ENCODE data around the gene THSD4. TPM values are rescaled to one million over a fixed set of nuclear protein-coding genes. Genes with fewer than 3 reads are reported as not detected.

Gene THSD4
- total and polyA plus RNA-seq, 7 donors = 1.4 to 7.8 (median 2.2) TPM

DNA sequence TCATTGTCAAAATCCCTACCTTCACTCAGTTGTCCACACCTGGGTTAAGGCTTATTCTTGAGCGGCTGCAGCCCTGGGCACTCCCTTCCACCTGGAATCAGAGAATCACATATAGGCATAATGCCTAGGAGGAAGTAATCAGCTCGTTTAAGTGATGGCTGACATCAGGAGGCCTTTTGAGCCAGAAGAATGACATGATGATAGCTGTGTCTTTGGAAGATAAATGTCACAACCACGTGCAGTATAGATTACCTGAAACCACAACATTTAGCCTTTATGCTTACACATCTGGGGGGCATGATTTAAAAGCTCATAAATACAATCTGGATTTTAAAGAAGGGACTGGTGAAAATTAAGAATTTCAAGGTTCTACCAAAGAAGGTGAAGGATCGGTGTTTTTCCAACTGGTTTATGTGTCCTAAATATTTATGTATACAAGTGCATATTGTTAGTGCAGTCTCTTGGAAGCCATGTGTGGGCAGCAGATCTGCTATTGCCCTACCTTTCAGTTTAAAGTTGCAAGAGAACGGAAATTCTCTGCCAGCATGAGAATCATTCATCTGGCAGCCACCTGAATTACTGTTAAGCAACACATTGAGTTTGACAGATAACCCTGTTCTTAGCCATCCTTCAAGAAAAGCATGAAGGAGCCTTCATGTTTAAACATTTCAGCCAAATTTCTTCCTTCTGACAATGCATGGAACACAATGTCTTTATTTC, 531.7 kb downstream of the THSD4 start:
- no peak for DNase-seq
- Histone ChIP-seq H3K4me3 (no peak overlapping the region), H3K27ac (peak overlapping the region in 1 of 4 donors; percentile 68), H3K27me3 (no peaks in the 10 kb centered on the region), H3K4me1 (no peaks in the 10 kb centered on the region), H3K9me3 (no peaks in the 10 kb centered on the region), H3K36me3 (no peaks in the 10 kb centered on the region)
- TF ChIP-seq POLR2AphosphoS5 (IDR thresholded peaks at IDR 0.05) (no peak), EP300 (IDR thresholded peaks at IDR 0.05) (no peak), POLR2A (IDR thresholded peaks at IDR 0.05) (no peak)
- TF ChIP-seq, protein P1, sequence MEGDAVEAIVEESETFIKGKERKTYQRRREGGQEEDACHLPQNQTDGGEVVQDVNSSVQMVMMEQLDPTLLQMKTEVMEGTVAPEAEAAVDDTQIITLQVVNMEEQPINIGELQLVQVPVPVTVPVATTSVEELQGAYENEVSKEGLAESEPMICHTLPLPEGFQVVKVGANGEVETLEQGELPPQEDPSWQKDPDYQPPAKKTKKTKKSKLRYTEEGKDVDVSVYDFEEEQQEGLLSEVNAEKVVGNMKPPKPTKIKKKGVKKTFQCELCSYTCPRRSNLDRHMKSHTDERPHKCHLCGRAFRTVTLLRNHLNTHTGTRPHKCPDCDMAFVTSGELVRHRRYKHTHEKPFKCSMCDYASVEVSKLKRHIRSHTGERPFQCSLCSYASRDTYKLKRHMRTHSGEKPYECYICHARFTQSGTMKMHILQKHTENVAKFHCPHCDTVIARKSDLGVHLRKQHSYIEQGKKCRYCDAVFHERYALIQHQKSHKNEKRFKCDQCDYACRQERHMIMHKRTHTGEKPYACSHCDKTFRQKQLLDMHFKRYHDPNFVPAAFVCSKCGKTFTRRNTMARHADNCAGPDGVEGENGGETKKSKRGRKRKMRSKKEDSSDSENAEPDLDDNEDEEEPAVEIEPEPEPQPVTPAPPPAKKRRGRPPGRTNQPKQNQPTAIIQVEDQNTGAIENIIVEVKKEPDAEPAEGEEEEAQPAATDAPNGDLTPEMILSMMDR (IDR thresholded peaks at IDR 0.05) = no peak
- WGBS, 2 donors = 54 to 68% methylated on average over 5 of the region's 5 CpGs
- intact Hi-C loops (cut with DNase I) = no loop called here

DNA sequence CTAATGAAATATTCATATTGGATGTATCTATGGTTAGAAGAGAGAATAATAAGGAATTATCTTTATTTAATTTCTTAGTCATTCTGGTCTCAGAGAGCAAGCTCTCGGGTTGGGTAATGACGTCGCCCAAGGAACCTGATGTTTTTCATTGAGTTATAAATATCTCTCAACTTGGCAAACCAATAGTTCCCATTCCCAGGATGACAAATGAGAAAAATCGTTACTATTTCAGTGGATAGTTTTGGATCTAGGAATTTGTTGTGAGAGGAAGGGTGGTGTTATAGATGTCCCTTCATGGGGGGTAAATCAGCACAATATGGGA, 532.2 kb downstream of the THSD4 start:
- no peak overlapping the region for H3K4me3 ChIP-seq
- no peaks in the 10 kb centered on the region for H3K27me3 ChIP-seq
- peaks cover 0 to 1% (median 0%) of the 10 kb centered on the region in 4 donors for H3K4me1 ChIP-seq
- H3K36me3 ChIP-seq = no peaks in the 10 kb centered on the region
- TF ChIP-seq, protein P1 (IDR thresholded peaks at IDR 0.05) = no peak
- TF ChIP-seq POLR2A (IDR thresholded peaks at IDR 0.05) (no peak), EP300 (IDR thresholded peaks at IDR 0.05) (no peak), POLR2AphosphoS5 (IDR thresholded peaks at IDR 0.05) (no peak)
- peak overlapping the region in 1 of 4 donors; percentile 68 for H3K27ac ChIP-seq
- intact Hi-C loops (cut with DNase I) = no loop called here
- H3K9me3 ChIP-seq = no peaks in the 10 kb centered on the region
- WGBS, 2 donors = 89 to 96% methylated on average over 4 of the region's 4 CpGs
- no peak for DNase-seq

DNA sequence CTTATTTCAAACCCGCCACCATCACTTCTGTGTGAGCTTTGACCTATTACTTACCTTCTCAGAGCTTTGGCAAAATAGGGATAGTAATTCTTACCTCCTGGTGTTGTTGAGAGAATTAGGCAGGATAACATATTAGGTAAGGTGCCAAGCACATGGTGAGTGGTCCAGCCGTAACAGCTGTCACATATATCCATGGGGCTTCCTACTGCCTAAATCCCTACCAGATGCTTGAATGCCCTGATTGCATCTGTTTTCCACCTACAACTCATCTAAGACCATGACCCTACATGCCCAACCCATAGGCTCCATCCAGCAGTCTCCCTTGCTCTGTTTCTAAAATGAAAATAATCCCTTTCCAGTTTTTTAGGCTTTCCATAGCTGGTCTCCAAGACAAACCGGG, 532.8 kb downstream of the THSD4 start:
- peaks cover 0 to 8% (median 0%) of the 10 kb centered on the region in 4 donors for H3K4me1 ChIP-seq
- no peak for DNase-seq
- TF ChIP-seq, protein P1 (IDR thresholded peaks at IDR 0.05) = no peak
- TF ChIP-seq POLR2A (IDR thresholded peaks at IDR 0.05) = no peak
- no peak for TF ChIP-seq POLR2AphosphoS5 (IDR thresholded peaks at IDR 0.05)
- TF ChIP-seq EP300 (IDR thresholded peaks at IDR 0.05) = no peak
- H3K27me3 ChIP-seq = no peaks in the 10 kb centered on the region
- no peak overlapping the region for H3K4me3 ChIP-seq
- intact Hi-C loops (cut with DNase I) = no loop called here
- 85 to 96% methylated on average over 3 of the region's 3 CpGs for WGBS, 2 donors
- H3K36me3 ChIP-seq = no peaks in the 10 kb centered on the region
- H3K27ac ChIP-seq = peak overlapping the region in 1 of 4 donors; percentile 68
- H3K9me3 ChIP-seq = no peaks in the 10 kb centered on the region

DNA sequence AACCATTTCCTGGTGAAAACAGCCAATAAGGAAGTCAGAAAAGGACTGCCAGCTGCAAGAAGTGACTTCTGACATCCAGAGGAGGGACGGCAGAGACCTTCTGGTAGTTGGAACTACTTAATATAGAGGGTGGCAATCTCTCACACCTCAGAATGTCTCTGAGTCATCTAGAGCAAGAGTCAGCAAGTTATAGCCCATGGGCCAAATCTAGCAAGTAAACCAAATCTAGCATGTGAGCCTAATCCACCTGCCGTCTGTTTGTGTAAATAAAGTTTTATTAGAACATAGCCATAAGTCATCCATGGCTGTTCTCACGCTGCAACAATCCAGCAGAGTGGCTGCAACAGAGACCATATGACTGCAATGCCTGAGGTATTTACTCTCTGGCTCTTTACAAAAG, 534.6 kb downstream of the THSD4 start:
- H3K4me3 ChIP-seq = no peak overlapping the region
- H3K27me3 ChIP-seq = no peaks in the 10 kb centered on the region
- no peaks in the 10 kb centered on the region for H3K36me3 ChIP-seq
- no peak for TF ChIP-seq POLR2A (IDR thresholded peaks at IDR 0.05)
- TF ChIP-seq, protein P1 (IDR thresholded peaks at IDR 0.05) = no peak
- no peak for TF ChIP-seq EP300 (IDR thresholded peaks at IDR 0.05)
- TF ChIP-seq POLR2AphosphoS5 (IDR thresholded peaks at IDR 0.05) = no peak
- 18 to 66% methylated on average over 3 of the region's 3 CpGs for WGBS, 2 donors
- no peaks in the 10 kb centered on the region for H3K9me3 ChIP-seq
- DNase-seq = no peak
- peaks cover 0 to 10% (median 0%) of the 10 kb centered on the region in 4 donors for H3K4me1 ChIP-seq
- H3K27ac ChIP-seq = no peak overlapping the region
- intact Hi-C loops (cut with DNase I) = loop anchor here (5.0 kb wide), 1 partner anchor 203 kb away; no protein-coding TSS in a partner anchor

All from sigmoid colon (tissue), 7 donors.